IPS DF 6.9 (cell line): ENCODE measurements around the gene TSPAN11.
"Not testable (repeated sequence)": the region's sequence is repeated elsewhere in the genome, so short reads cannot be mapped to it uniquely, and the experiment has no call there.

ENCODE experiments used
- DNase-seq: peaks from one replicate; pipeline ENCODE4 v3.0.0-alpha.2; 2013; ENCODE audit warnings: low read depth, low spot score
- H3K27ac ChIP-seq: one replicate; pipeline ENCODE4 v1.5.1; 2013; ENCODE audit warnings: low read length, control low read depth
- H3K27me3 ChIP-seq: 2 replicates; pipeline ENCODE4 v1.6.1; 2013; ENCODE audit warnings: mild to moderate bottlenecking, low read length; ENCODE audit not compliant: control insufficient read depth, insufficient read depth
- H3K36me3 ChIP-seq: 2 replicates; pipeline ENCODE4 v1.6.1; 2013; ENCODE audit warnings: low read length; ENCODE audit not compliant: control insufficient read depth, insufficient read depth
- H3K4me1 ChIP-seq: 2 replicates; pipeline ENCODE4 v1.6.1; 2013; ENCODE audit warnings: low read length; ENCODE audit not compliant: control insufficient read depth, insufficient read depth
- H3K4me3 ChIP-seq: 2 replicates; pipeline ENCODE4 v1.5.1; 2013; ENCODE audit warnings: mild to moderate bottlenecking, low read length
- H3K9me3 ChIP-seq: 2 replicates; pipeline ENCODE4 v1.6.1; 2013; ENCODE audit warnings: low read length, inconsistent platforms; ENCODE audit not compliant: control insufficient read depth, insufficient read depth
- WGBS: extraction: QIAGEN DNeasy Blood & Tissue Kit; methylation state at CpG from one replicate; pipeline ENCODE4 v1.1.7; 2013; ENCODE audit warnings: mixed read lengths, missing lambda C conversion rate; ENCODE audit not compliant: insufficient read length, insufficient coverage; 5-methylcytosine and 5-hydroxymethylcytosine counted together

Gene TSPAN11

GRCh38 chr12:31018106-31018789, 91.7 kb downstream of the TSPAN11 start:
- Histone ChIP-seq H3K9me3 (no peaks in the 10 kb centered on the region), H3K27ac (no peak overlapping the region), H3K4me3 (no peak overlapping the region), H3K4me1 (no peaks in the 10 kb centered on the region; the same call in 1 of the 2 replicates), H3K36me3 (no peaks in the 10 kb centered on the region), H3K27me3 (no peaks in the 10 kb centered on the region)
- WGBS: no CpG with 5 or more reads among the region's 3 CpGs
- no peak for DNase-seq

DNA sequence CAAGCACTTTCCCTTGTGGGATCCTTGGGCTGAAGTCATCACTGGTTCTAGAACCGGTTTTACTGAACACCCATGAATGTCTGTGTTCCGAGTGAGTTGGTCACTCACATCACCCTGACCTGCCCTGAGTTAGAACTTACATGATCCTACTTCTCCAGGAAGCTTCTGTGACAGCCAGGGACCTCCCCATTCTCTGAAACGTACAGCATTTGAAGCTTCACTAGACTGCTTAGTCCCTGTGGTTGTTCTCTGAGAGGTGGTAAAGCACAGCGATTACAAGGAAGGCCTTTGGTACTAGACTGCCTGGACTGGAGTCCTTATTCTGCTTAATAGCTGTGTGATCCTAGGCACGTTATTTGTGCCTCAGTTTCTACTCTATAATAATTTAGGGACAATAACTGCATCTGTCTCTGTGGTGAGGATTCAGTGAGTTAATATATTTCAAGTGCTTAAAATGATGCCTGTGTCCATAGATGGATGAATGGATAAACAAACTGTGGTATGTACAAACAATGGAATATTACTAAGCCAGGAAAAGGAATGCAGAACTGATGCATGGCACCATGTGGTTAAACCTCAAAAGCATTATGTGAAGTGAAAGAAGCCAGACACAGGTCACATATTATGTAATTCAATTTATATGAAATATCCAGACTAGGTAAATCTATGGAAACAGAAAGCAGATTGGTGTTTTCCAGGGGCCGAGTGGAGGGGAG, 92.4 kb downstream of the TSPAN11 start:
- no peak overlapping the region for H3K27ac ChIP-seq
- no peak for DNase-seq
- no CpG with 5 or more reads among the region's 6 CpGs for WGBS
- no peak overlapping the region for H3K4me3 ChIP-seq
- H3K36me3 ChIP-seq: no peaks in the 10 kb centered on the region
- H3K27me3 ChIP-seq: no peaks in the 10 kb centered on the region
- H3K4me1 ChIP-seq: no peaks in the 10 kb centered on the region; the same call in 1 of the 2 replicates
- H3K9me3 ChIP-seq: no peaks in the 10 kb centered on the region

DNA sequence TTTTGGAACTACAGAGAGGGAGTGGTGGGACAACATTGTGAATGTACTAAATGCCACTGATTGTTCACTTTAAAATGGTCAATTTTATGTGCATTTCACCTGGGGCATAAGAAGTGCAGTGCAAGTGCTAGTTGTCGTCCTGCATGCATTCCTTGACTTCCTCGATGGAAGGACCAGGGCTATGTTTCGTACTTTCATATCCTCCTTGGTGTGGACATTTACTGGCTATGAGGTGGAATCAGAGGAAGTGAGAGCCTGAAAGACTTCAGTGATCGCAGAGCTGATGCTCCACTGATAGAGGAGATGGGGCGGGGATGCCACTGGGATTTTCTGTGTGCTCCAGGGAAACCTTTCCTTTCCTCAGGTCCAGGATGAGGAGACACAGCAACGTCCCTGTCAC, 93.0 kb downstream of the TSPAN11 start:
- no peaks in the 10 kb centered on the region for H3K36me3 ChIP-seq
- no peak overlapping the region for H3K4me3 ChIP-seq
- no peaks in the 10 kb centered on the region for H3K9me3 ChIP-seq
- H3K4me1 ChIP-seq: no peaks in the 10 kb centered on the region; the same call in 1 of the 2 replicates
- H3K27ac ChIP-seq: no peak overlapping the region
- no peaks in the 10 kb centered on the region for H3K27me3 ChIP-seq
- no CpG with 5 or more reads among the region's 6 CpGs for WGBS
- no peak for DNase-seq

DNA sequence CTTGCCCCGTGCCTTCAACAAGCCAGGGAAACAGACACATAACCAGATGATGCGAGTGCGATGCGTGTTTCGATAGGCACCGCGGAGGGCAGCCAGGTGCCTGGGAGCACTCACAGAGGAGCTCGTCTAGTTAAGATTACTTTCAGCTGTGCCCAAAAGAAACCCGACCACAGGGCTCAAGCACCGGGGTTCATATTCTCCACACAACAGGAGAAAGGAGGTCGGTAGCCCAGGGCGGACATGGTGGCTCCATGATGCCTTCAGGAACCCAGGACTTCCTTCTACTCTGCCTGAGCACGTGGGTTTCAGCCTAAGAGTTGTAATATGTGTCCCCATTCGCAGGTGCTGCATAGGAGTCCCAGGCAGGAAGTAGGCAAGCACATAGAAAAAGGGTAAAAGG, 93.4 kb downstream of the TSPAN11 start:
- Histone ChIP-seq H3K4me3 (no peak overlapping the region), H3K9me3 (no peaks in the 10 kb centered on the region), H3K36me3 (no peaks in the 10 kb centered on the region), H3K27me3 (no peaks in the 10 kb centered on the region), H3K4me1 (no peaks in the 10 kb centered on the region; the same call in 1 of the 2 replicates), H3K27ac (no peak overlapping the region)
- no CpG with 5 or more reads among the region's 14 CpGs for WGBS
- DNase-seq: no peak

DNA sequence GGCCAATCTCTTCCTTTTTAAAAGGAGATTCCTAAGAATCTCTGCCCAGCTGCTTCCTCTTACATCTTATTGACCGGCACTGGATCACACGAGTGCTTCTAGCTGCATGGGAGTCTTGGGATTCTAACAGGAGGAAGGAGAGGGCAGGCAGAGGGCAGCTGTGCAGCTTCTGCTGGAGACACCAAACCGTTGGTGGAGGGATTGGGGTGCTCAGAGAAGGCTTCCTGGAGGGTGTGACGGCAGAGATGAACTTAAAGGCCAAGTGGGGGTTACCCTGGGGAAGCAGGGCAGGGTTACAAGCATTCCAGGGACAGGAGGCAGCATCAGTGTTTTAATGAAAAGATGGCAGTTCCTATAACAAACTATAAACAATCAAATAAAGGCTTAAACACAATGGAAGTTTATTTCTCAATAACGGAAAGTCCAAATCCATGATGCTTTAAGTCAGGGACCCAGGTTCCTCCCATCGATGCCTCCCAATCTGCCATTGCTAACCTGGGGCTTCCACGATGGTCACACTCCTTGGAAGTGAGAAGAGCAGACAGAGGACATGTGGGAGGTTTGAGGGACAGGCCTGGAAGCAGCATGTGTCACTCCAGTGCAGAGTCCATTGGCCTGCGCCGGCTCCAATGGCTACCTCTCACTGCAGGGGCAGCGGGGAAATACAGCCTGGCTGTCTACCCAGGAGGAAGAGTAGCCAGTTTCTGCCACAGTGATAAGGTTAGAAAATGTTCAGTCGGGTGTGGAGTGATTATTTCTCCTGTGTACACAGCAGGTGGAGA, 94.0 kb downstream of the TSPAN11 start:
- no peaks in the 10 kb centered on the region; the same call in 1 of the 2 replicates for H3K4me1 ChIP-seq
- H3K4me3 ChIP-seq: no peak overlapping the region
- H3K9me3 ChIP-seq: no peaks in the 10 kb centered on the region
- no peak for DNase-seq
- no peaks in the 10 kb centered on the region for H3K27me3 ChIP-seq
- no CpG with 5 or more reads among the region's 11 CpGs for WGBS
- H3K36me3 ChIP-seq: no peaks in the 10 kb centered on the region
- H3K27ac ChIP-seq: no peak overlapping the region

DNA sequence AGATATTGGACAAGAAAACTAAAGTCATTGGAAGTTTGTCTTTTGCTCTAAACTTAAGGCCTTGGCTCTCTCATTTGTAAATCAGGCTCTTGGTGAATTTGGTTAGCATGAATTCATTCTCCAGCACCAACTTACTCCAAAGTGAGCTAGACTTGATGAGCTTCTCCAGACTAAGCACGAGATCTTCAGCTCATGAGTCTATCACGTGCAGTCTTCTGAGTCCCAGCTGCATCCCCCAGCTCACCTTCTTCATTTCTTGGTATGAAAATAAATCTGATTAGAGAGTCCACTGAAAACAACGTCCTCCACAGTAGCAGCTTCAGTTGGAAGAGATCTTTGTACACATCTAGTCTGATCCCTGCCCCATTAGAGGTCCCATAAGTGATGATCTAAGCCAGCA, 94.6 kb downstream of the TSPAN11 start:
- no peak for DNase-seq
- no peak overlapping the region for H3K4me3 ChIP-seq
- no peaks in the 10 kb centered on the region for H3K9me3 ChIP-seq
- no peaks in the 10 kb centered on the region for H3K36me3 ChIP-seq
- H3K4me1 ChIP-seq: no peaks in the 10 kb centered on the region; the same call in 1 of the 2 replicates
- H3K27me3 ChIP-seq: no peaks in the 10 kb centered on the region
- no peak overlapping the region for H3K27ac ChIP-seq
- no CpG with 5 or more reads among the region's 3 CpGs for WGBS

- WGBS: no CpG with 5 or more reads among the region's 4 CpGs
- Histone ChIP-seq H3K27ac (no peak overlapping the region), H3K4me1 (no peaks in the 10 kb centered on the region; the same call in 1 of the 2 replicates), H3K4me3 (no peak overlapping the region), H3K36me3 (no peaks in the 10 kb centered on the region), H3K27me3 (no peaks in the 10 kb centered on the region), H3K9me3 (no peaks in the 10 kb centered on the region)
- no peak for DNase-seq
These were observed 95.4 kb downstream of the TSPAN11 start for GRCh38 chr12:31021809-31022494.

GRCh38 chr12:31023271-31023724, 96.8 kb downstream of the TSPAN11 start:
- DNase-seq: no peak
- Histone ChIP-seq H3K4me1 (no peaks in the 10 kb centered on the region), H3K4me3 (no peak overlapping the region), H3K9me3 (no peaks in the 10 kb centered on the region), H3K36me3 (no peaks in the 10 kb centered on the region), H3K27me3 (no peaks in the 10 kb centered on the region), H3K27ac (no peak overlapping the region)
- WGBS: no CpG with 5 or more reads among the region's 11 CpGs

DNA sequence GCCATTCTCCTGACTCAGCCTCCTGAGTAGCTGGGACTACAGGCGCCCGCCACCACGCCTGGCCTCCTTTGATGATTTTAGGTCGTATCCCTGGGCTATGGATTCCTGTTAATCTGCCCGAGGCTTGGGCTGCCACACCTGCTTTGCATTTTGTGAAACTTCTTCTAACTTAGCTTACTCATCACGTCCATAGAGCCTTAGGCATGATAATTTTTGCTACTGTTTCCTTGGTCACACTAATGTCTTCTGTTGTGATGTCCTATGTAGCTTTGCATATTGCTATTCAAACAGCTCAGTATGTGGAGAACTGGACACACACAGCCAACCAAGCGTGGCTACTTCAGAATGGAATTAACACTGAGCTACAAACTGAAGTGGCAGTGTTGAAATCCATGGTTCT, 99.7 kb downstream of the TSPAN11 start:
- Histone ChIP-seq H3K4me1 (no peaks in the 10 kb centered on the region), H3K4me3 (no peak overlapping the region), H3K27ac (no peak overlapping the region), H3K36me3 (no peaks in the 10 kb centered on the region), H3K9me3 (no peaks in the 10 kb centered on the region), H3K27me3 (no peaks in the 10 kb centered on the region)
- no peak for DNase-seq
- no CpG with 5 or more reads among the region's 7 CpGs for WGBS

GRCh38 chr12:31027006-31027405, 100.5 kb downstream of the TSPAN11 start:
- no CpG with 5 or more reads among the region's 5 CpGs for WGBS
- not testable (repeated sequence) for H3K27ac ChIP-seq, H3K4me1 ChIP-seq, H3K36me3 ChIP-seq, H3K27me3 ChIP-seq, H3K4me3 ChIP-seq, H3K9me3 ChIP-seq, DNase-seq
